Coronary artery (tissue), 2 donors: Measurements from ENCODE around the gene RAB15.

Experiments used
- DNase-seq: peaks from one replicate; pipeline ENCODE4 v3.0.0-alpha.2; 2017; ENCODE audit warnings: low spot score
- H3K27ac ChIP-seq, 2 donors: fragments of 200-600 bp; sonication (generic); one replicate each; pipeline ENCODE4 v1.5.1; 2016 to 2019
- H3K4me3 ChIP-seq: fragments of 200-600 bp; sonication (generic); 2 replicates; pipeline ENCODE4 v1.5.1; 2016; ENCODE audit warnings: mild to moderate bottlenecking, moderate library complexity
- CTCF ChIP-seq: fragments of 200-600 bp; sonication (generic); IDR thresholded peaks from one replicate; pipeline ENCODE4 v1.5.1; 2019; ENCODE audit warnings: antibody characterized with exemption

The RAB15 gene

DNA sequence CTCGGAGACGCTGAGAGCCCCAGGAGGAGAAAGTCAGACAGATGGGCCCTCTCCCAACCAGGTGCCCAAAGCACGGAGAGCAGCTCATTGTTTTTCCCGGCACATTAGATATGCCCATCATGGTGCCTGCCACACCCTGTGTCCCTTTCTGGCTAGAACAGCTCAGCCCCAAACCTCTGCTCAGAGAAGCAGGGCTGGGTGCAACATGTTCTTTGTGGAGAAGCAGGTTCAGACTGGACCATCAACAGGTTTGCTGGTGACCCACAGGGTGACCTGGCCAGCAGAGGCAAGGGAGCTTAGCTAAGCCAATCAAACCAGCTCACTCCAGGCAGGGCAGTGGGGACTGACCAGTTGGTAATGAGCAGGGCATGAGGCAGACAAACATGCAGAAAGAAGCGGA is 13.4 kb downstream of the RAB15 start:
- DNase-seq, result no peak
- H3K4me3 ChIP-seq, result no peak overlapping the region
- no peak for TF ChIP-seq CTCF
- no peak overlapping the region for H3K27ac ChIP-seq

DNA sequence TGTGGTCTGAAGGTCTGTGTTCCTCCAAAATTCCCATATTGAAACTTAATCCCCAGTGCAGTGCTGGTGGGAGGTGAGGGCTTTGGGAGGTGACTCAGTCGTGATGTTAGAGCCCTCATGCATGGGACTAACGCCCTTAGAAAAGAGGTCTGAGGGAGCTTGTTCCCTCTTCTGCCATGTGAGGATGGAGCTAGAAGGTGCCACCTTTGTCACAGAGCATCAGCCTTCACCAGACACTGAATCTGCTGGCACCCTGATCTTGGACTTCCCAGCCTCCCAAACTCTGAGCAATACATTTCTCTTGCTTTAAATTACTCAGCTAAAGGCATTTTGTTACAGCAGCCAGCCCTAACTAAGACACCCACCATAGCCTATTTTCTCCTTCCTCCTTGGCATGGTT is 13.9 kb downstream of the RAB15 start:
- no peak overlapping the region for H3K4me3 ChIP-seq
- no peak for DNase-seq
- H3K27ac ChIP-seq, result no peak overlapping the region
- no peak for TF ChIP-seq CTCF

DNA sequence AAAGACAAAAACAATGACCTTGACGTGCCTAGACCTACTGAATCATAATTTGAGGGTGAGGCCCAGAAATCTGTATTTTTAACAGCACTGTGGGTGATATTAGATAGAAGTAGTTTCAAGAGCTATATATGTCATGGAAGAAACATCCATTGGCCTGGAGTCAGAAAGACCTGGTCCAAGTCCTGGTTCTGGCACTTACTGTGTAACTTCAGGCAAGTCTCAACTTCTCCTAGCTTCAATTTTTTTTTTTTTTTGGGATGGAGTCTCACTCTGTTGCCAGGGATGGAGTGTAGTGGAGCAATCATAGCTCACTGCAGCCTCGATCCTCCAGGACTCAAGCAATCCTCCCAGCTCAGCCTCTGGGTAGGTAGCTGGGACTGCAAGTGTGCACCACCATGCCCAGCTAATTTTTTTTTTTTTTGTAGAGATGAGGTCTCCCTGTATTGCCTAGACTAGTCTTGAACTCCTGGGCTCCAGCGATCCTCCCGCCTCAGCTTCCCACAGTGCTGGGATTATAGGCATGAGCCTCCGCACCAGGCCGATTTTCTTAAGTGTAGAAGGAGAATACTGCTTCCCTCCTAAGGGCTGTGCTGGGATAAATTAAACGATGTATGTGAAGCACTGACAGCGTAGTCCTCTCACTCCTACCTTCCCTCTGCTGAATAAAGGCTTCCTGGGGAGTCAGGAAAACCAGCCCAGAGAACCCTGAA is 15.3 kb downstream of the RAB15 start:
- no peak for DNase-seq
- no peak overlapping the region for H3K27ac ChIP-seq
- H3K4me3 ChIP-seq, result no peak overlapping the region
- no peak for TF ChIP-seq CTCF

DNA sequence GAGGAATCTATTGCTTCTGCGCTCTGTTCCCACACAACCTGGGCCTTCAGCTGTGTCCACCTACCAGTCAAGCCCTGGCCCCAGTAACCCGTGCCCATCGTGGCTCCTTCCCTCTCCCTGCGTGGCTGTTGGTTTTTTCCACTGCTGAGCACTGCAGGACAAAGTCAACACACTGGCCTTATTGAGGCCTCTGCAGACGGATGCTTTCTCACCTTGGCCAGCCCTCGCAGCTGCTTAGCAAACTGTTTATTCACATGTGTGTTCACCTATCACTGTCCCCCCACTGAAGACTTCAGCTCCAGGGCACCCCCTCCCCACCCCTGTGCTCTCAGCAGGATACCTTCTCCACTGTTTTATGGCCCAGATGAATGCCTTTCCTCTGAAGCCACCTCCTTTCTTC is 16.8 kb downstream of the RAB15 start:
- TF ChIP-seq CTCF, result no peak
- no peak for DNase-seq
- Histone ChIP-seq H3K4me3 (no peak overlapping the region), H3K27ac (no peak overlapping the region)

DNA sequence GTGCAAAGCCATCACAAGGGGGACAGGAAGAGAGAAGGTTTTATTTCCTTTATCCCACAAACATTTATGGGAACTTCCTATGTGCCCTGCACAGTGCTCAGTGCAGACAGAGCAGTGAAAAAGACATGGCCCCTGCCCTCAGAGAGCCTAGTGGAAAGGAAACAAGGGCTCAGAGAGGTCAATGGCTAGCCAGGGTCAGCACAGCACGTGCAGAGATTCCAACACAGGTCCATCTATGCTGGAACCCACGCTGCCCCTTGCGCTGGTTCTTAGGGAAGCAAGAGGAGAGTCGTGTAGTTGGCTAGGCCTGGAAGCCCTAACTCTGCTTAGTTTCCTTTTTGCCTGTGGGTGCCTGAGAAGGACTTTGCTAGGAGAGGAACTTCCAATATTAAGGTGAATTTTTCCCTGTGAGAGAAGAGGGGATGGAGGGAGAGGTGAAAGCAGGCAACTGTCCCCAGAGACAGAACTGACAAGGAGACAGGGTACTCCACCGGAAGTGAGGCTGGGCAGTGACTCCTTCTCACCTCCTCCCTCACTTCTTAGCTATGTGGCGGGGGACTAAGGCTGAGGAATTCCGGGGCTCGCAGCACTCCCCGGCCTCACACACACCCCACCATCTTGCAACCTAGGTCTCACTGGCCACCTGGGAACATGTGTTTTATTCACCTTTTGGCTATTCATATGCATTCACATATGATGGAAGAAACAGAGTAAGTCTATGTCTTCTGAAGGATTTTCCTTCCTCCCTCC is 17.5 kb downstream of the RAB15 start:
- H3K4me3 ChIP-seq, result no peak overlapping the region
- no peak for TF ChIP-seq CTCF
- H3K27ac ChIP-seq, result no peak overlapping the region
- no peak for DNase-seq

DNA sequence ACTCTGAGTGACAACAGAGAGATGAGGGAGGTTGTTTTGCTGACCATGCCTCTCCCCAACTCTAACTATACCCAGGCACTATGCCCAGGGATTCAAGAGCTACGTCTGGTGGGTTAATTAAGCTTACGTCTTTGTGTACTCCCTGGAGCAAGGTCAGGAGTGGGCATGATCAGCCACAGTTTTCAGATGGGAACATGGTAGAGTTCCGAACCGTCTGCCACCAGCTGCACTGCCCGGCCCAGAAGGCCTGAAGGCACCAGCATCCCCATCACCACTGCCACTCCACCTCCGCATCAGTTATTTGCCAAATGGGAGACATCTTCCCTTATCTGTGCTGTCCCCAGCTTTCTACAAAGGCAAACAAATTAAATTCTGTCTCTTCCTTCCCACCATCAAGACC is 18.5 kb downstream of the RAB15 start:
- Histone ChIP-seq H3K4me3 (no peak overlapping the region), H3K27ac (peak overlapping the region in 1 of 2 donors; percentile 46)
- no peak for TF ChIP-seq CTCF
- no peak for DNase-seq

DNA sequence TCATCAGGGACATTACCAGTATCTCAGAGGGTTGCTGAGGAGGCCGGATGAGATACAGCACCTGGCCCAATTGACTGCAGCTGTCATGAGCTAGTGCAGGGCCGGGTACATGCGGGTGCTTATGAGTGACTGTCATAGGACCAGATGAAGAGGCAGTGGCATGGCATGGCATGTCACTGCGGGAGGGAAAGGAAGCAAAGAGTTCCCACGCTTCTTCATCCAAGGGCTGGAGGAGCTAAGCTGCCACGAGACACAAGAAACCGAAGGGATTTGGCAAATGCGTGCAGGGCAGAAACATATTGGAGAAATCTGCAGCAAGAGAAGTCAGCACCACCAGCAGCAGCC is 18.9 kb downstream of the RAB15 start:
- no peak for TF ChIP-seq CTCF
- no peak for DNase-seq
- Histone ChIP-seq H3K27ac (peak overlapping the region in 1 of 2 donors; percentile 46), H3K4me3 (no peak overlapping the region)
